ENCODE data around the gene ZMAT5. TPM values are rescaled to one million over a fixed set of nuclear protein-coding genes. Genes with fewer than 3 reads are reported as not detected.

The ZMAT5 gene
- 21.3 TPM for total RNA-seq
- polyA plus RNA-seq (ENCODE audit: insufficient read depth, low read depth, low replicate concordance): 47.7 TPM
- long read RNA-seq, donor 1, transcript ZMAT5-201 (6 exons, 899 nt): major isoform, 6 of 6 reads
- long read RNA-seq, donor 1, partial matches to known transcripts: 0 of 6 reads
- long read RNA-seq, donor 1, other reads (novel, unspliced or antisense): 0 of 6 reads
- long read RNA-seq, donor 2, transcript ZMAT5-201 (6 exons, 899 nt): major isoform, 7 of 13 reads
- long read RNA-seq, donor 2, partial matches to known transcripts: 0 of 13 reads
- long read RNA-seq, donor 2, other reads (novel, unspliced or antisense): 6 of 13 reads
- long read RNA-seq, donor 3, partial matches to known transcripts: 864 of 986 reads
- long read RNA-seq, donor 3, other reads (novel, unspliced or antisense): 118 of 986 reads
- long read RNA-seq, donor 4, partial matches to known transcripts: 0 of 11 reads
- long read RNA-seq, donor 4, other reads (novel, unspliced or antisense): 8 of 11 reads
- long read RNA-seq, donor 5: 0 reads
- long read RNA-seq, donor 6, transcript ZMAT5-201 (6 exons, 899 nt): major isoform, 8 of 35 reads
- long read RNA-seq, donor 6, partial matches to known transcripts: 7 of 35 reads
- long read RNA-seq, donor 6, other reads (novel, unspliced or antisense): 20 of 35 reads
- long read RNA-seq, donor 7, partial matches to known transcripts: 3 of 12 reads
- long read RNA-seq, donor 7, other reads (novel, unspliced or antisense): 7 of 12 reads
- long read RNA-seq, donor 8, partial matches to known transcripts: 0 of 11 reads
- long read RNA-seq, donor 8, other reads (novel, unspliced or antisense): 9 of 11 reads
- long read RNA-seq, donor 9, partial matches to known transcripts: 0 of 7 reads
- long read RNA-seq, donor 9, other reads (novel, unspliced or antisense): 6 of 7 reads
- long read RNA-seq, donor 10, transcript ZMAT5-201 (6 exons, 899 nt): major isoform, 5 of 10 reads
- long read RNA-seq, donor 10, partial matches to known transcripts: 0 of 10 reads
- long read RNA-seq, donor 10, other reads (novel, unspliced or antisense): 5 of 10 reads

GRCh38 chr22:29766632-29767170 lies at the start of gene ZMAT5:
Gene ZMAT5 (minus strand): TSS chr22:29767007. CDS start chr22:29748544, 18,463 bp downstream.
- peaks cover 0 to 12% (median 5%) of the 10 kb centered on the region in 3 donors for H3K36me3 ChIP-seq (ENCODE audit: control insufficient read depth in 2 of 3, insufficient read depth in 3 of 3, low read length in 3 of 3)
- H3K27ac ChIP-seq (ENCODE audit: low read depth in 2 of 2, low read length in 2 of 2): peak within 1 kb of the TSS; percentile 91 to 94
- peaks cover 0 to 20% (median 12%) of the 10 kb centered on the region in 3 donors for H3K4me1 ChIP-seq (ENCODE audit: control insufficient read depth in 2 of 3, insufficient read depth in 2 of 3, low read depth in 1 of 3, low read length in 3 of 3)
- TF ChIP-seq CTCF (IDR thresholded peaks at IDR 0.05; ENCODE audit: borderline replicate concordance, extremely low read depth, insufficient read depth): no peak
- DNase-seq (peak; percentile 97 to 99 (median 97)), FAIRE-seq (peak; percentile 66)
- intact Hi-C loops (cut with DNase I): no loop called here
- peak within 1 kb of the TSS; percentile 98 to 100 (median 99) for H3K4me3 ChIP-seq (ENCODE audit: low read length in 3 of 3)
- no peaks in the 10 kb centered on the region for H3K27me3 ChIP-seq (ENCODE audit: control insufficient read depth, insufficient read depth, low read length)
- no peaks in the 10 kb centered on the region for H3K9me3 ChIP-seq (ENCODE audit: control insufficient read depth in 2 of 3, insufficient read depth in 1 of 3, low read length in 3 of 3)
- H3K9ac ChIP-seq (ENCODE audit: low read length in 3 of 3): peak within 1 kb of the TSS; percentile 96 to 99 (median 97)

- H3K9me3 ChIP-seq (ENCODE audit: control insufficient read depth in 2 of 3, insufficient read depth in 1 of 3, low read length in 3 of 3): no peaks in the 10 kb centered on the region
- H3K4me1 ChIP-seq (ENCODE audit: control insufficient read depth in 2 of 3, insufficient read depth in 2 of 3, low read depth in 1 of 3, low read length in 3 of 3): peaks cover 0 to 2% (median 0%) of the 10 kb centered on the region in 3 donors
- no peak for FAIRE-seq
- no peak overlapping the region for H3K9ac ChIP-seq (ENCODE audit: low read length in 3 of 3)
- no peak overlapping the region for H3K27ac ChIP-seq (ENCODE audit: low read depth in 2 of 2, low read length in 2 of 2)
- H3K4me3 ChIP-seq (ENCODE audit: low read length in 3 of 3): no peak overlapping the region
- no peak for DNase-seq
- intact Hi-C loops (cut with DNase I): no loop called here
- no peaks in the 10 kb centered on the region for H3K27me3 ChIP-seq (ENCODE audit: control insufficient read depth, insufficient read depth, low read length)
- peaks cover 1 to 37% (median 31%) of the 10 kb centered on the region in 3 donors for H3K36me3 ChIP-seq (ENCODE audit: control insufficient read depth in 2 of 3, insufficient read depth in 3 of 3, low read length in 3 of 3)
- TF ChIP-seq CTCF (IDR thresholded peaks at IDR 0.05; ENCODE audit: borderline replicate concordance, extremely low read depth, insufficient read depth): no peak
Observed at GRCh38 chr22:29816539-29816938, 49.7 kb upstream of the ZMAT5 start.

- FAIRE-seq (no peak), DNase-seq (no peak)
- H3K9ac ChIP-seq (ENCODE audit: low read length in 3 of 3): no peak overlapping the region
- peaks cover 0 to 39% (median 31%) of the 10 kb centered on the region in 3 donors for H3K36me3 ChIP-seq (ENCODE audit: control insufficient read depth in 2 of 3, insufficient read depth in 3 of 3, low read length in 3 of 3)
- intact Hi-C loops (cut with DNase I): no loop called here
- TF ChIP-seq CTCF (IDR thresholded peaks at IDR 0.05; ENCODE audit: borderline replicate concordance, extremely low read depth, insufficient read depth): no peak
- no peaks in the 10 kb centered on the region for H3K27me3 ChIP-seq (ENCODE audit: control insufficient read depth, insufficient read depth, low read length)
- no peaks in the 10 kb centered on the region for H3K9me3 ChIP-seq (ENCODE audit: control insufficient read depth in 2 of 3, insufficient read depth in 1 of 3, low read length in 3 of 3)
- H3K4me3 ChIP-seq (ENCODE audit: low read length in 3 of 3): no peak overlapping the region
- no peaks in the 10 kb centered on the region for H3K4me1 ChIP-seq (ENCODE audit: control insufficient read depth in 2 of 3, insufficient read depth in 2 of 3, low read depth in 1 of 3, low read length in 3 of 3)
- H3K27ac ChIP-seq (ENCODE audit: low read depth in 2 of 2, low read length in 2 of 2): no peak overlapping the region
Observed at GRCh38 chr22:29816128-29816527, 49.3 kb upstream of the ZMAT5 start.
